Neural cell (in vitro differentiated cells): ENCODE results near the gene GPR78.

Source experiments
- CTCF ChIP-seq: fragments of 450-650 bp; IDR thresholded peaks from 2 replicates; pipeline ENCODE4 v1.5.1; 2014; ENCODE audit warnings: antibody characterized with exemption, mild to moderate bottlenecking, moderate library complexity; ENCODE audit not compliant: poor library complexity, severe bottlenecking
- EP300 ChIP-seq: fragments of 450-650 bp; conservative IDR thresholded peaks from 2 replicates; pipeline ENCODE4 v1.6.1; 2014; ENCODE audit warnings: antibody characterized with exemption, mild to moderate bottlenecking, moderate library complexity; ENCODE audit not compliant: poor library complexity, severe bottlenecking
- EZH2 ChIP-seq: fragments of 200-600, 300-800 bp; shearing (Covaris generic), sonication (generic); IDR thresholded peaks from 2 replicates; pipeline ENCODE4 v1.6.1; 2014; ENCODE audit warnings: antibody characterized with exemption, low read length, borderline replicate concordance, mild to moderate bottlenecking; ENCODE audit not compliant: insufficient read depth, poor library complexity, severe bottlenecking
- POLR2AphosphoS5 ChIP-seq: IDR thresholded peaks from 2 replicates; pipeline ENCODE4 v1.6.1; 2012
- RAD21 ChIP-seq: fragments of 450-650 bp; conservative IDR thresholded peaks from 2 replicates; pipeline ENCODE4 v1.6.1; 2014; ENCODE audit warnings: antibody characterized with exemption, mild to moderate bottlenecking, moderate library complexity
- REST ChIP-seq: IDR thresholded peaks from 2 replicates; pipeline ENCODE4 v1.6.1; 2012; ENCODE audit warnings: borderline replicate concordance
- SMC3 ChIP-seq: fragments of 450-650 bp; conservative IDR thresholded peaks from 2 replicates; pipeline ENCODE4 v1.6.1; 2014; ENCODE audit warnings: antibody characterized with exemption, mild to moderate bottlenecking, moderate library complexity; ENCODE audit not compliant: poor library complexity
- TAF1 ChIP-seq: IDR thresholded peaks from 2 replicates; pipeline ENCODE4 v1.6.1; 2012; ENCODE audit warnings: low read depth

GRCh38 chr4:8537041-8537461 is 43.1 kb upstream of the GPR78 start:
- no peak for TF ChIP-seq CTCF
- no peak for TF ChIP-seq EP300
- no peak for TF ChIP-seq TAF1
- TF ChIP-seq RAD21 = no peak
- TF ChIP-seq EZH2 = no peak
- TF ChIP-seq POLR2AphosphoS5 = no peak
- no peak for TF ChIP-seq REST
- no peak for TF ChIP-seq SMC3
